ENCODE data around the gene AGTRAP. TPM values are rescaled to one million over a fixed set of nuclear protein-coding genes. Genes with fewer than 3 reads are reported as not detected.

AGTRAP gene
- total and polyA plus RNA-seq, 2 of the 4 experiments (the other 2 are of a cell fraction): 21.5 to 57.7 TPM

DNA sequence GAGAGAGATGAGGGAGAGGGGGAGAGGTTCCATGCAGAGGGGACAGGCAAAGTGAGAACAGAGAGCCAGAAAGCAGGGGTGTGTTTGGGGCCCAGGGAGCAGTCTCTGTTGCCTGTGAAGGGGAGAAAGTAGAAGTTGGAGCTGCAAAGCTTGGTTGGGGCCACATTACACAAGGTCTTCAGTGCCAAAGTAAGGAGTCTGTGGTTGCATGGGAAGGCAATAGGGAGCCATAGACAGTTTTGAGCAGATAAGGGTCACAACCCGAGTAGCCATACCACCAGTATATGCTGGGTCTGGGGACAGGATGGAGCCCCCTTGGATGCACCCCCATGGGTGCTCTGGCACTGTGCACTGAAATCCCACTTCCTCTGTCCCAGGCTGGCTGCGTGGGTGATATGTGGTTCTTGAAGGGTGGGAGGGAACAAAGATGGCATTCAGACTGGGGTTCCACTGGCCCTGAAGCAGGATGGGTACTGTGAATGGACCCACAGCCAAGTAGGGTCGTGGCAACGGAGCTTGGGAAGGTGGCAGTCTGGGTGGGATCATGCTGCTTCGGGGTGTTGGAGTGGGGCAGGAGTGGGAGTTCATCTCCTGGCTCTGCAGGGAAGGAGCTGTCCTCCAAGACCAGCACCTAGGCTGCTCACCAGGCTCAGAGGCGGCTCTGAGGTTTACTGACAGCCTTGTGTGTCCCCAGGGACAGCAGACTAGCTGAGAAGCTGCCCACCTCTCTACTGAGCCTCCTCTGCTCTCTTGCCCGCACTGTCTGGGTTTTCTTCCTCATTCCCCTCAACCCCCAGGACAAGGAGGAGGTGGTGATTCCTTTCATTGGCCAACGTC, 32.4 kb upstream of the AGTRAP start:
- Histone ChIP-seq H2AFZ (replicated peaks; ENCODE audit: low read length, poor library complexity) (no peak overlapping the region), H3K23ac (ENCODE audit: low read depth, low read length) (no peak overlapping the region), H3K9me1 (ENCODE audit: insufficient read depth, low read length) (peaks cover 4% of the 10 kb centered on the region), H3K27me3 (ENCODE audit: control insufficient read depth, insufficient read depth, low read length) (peaks cover 59% of the 10 kb centered on the region), H2BK15ac (ENCODE audit: low read depth, low read length) (no peak overlapping the region), H3K27ac (ENCODE audit: insufficient read depth, low read length) (no peak overlapping the region), H3K36me3 (ENCODE audit: control insufficient read depth, insufficient read depth, low read length) (no peaks in the 10 kb centered on the region), H4K5ac (ENCODE audit: low read depth, low read length) (no peak overlapping the region), H2AK5ac (ENCODE audit: low read depth, low read length) (no peak overlapping the region), H3K9ac (ENCODE audit: low read depth, low read length) (no peak overlapping the region), H3K79me1 (ENCODE audit: low read depth in 1 of 2, low read length in 2 of 2) (no peaks in the 10 kb centered on the region), H3K56ac (ENCODE audit: extremely low read depth, insufficient read depth, low read length) (no peak overlapping the region), H2BK5ac (ENCODE audit: low read depth, low read length, poor library complexity, severe bottlenecking) (no peak overlapping the region), H3K14ac (replicated peaks; ENCODE audit: low read depth, low read length) (no peak overlapping the region), H3K18ac (ENCODE audit: low read depth, low read length) (no peak overlapping the region), H2BK120ac (ENCODE audit: low read depth, low read length) (no peak overlapping the region), H3K4ac (ENCODE audit: low read depth, low read length) (no peak overlapping the region), H2AK9ac (replicated peaks; ENCODE audit: low read depth, low read length, poor library complexity) (no peak overlapping the region), H3K4me3 (ENCODE audit: insufficient read depth, low read depth, low read length) (no peak overlapping the region), H3K4me1 (ENCODE audit: control insufficient read depth, insufficient read depth, low read length) (no peaks in the 10 kb centered on the region; the same call in 1 of the 2 replicates), H4K8ac (ENCODE audit: low read depth in 2 of 2, low read length in 2 of 2) (no peak overlapping the region), H3K4me2 (ENCODE audit: low read depth, low read length) (no peak overlapping the region), H4K91ac (ENCODE audit: insufficient read depth, low read depth, low read length) (no peak overlapping the region), H3K9me3 (ENCODE audit: control insufficient read depth, insufficient read depth, low read length) (no peaks in the 10 kb centered on the region), H4K20me1 (ENCODE audit: insufficient read depth, low read length) (no peaks in the 10 kb centered on the region), H2BK20ac (ENCODE audit: low read depth, low read length) (no peak overlapping the region)
- no TSS peak for BruUV-seq (replicated peaks)
- dilution Hi-C loops (cut with HindIII; ENCODE audit: low sequenced_read_pairs, unreplicated experiment) (no loop called here), intact Hi-C loops (cut with micrococcal nuclease) (no loop called here), in situ Hi-C loops (cut with MboI; ENCODE audit: low sequenced_read_pairs) (no loop called here)
- DNase-seq: no peak
- CTCF ChIA-PET: no interaction called here
- POLR2A ChIA-PET (ENCODE audit: unreplicated experiment): no interaction called here
- WGBS, 2 experiments (ENCODE audit: extremely low coverage in 2 of 2, insufficient read length in 1 of 2): 71% methylated on average over 1 of the region's 8 CpGs; no CpG with 5 or more reads in 1 of the 2 experiments
- TF ChIP-seq, protein P1, sequence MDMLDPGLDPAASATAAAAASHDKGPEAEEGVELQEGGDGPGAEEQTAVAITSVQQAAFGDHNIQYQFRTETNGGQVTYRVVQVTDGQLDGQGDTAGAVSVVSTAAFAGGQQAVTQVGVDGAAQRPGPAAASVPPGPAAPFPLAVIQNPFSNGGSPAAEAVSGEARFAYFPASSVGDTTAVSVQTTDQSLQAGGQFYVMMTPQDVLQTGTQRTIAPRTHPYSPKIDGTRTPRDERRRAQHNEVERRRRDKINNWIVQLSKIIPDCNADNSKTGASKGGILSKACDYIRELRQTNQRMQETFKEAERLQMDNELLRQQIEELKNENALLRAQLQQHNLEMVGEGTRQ (IDR thresholded peaks at IDR 0.05; ENCODE audit: low read depth, low read length): no peak
- no peak for TF ChIP-seq RFX5 (IDR thresholded peaks at IDR 0.05; ENCODE audit: low read depth, low read length)
- TF ChIP-seq CHD1 (IDR thresholded peaks at IDR 0.05; ENCODE audit: low read depth, low read length): no peak
- TF ChIP-seq BHLHE40 (IDR thresholded peaks at IDR 0.05; ENCODE audit: low read depth, low read length): no peak
- no peak for TF ChIP-seq FOS (IDR thresholded peaks at IDR 0.05; ENCODE audit: low read depth, low read length)
- TF ChIP-seq, protein P2, sequence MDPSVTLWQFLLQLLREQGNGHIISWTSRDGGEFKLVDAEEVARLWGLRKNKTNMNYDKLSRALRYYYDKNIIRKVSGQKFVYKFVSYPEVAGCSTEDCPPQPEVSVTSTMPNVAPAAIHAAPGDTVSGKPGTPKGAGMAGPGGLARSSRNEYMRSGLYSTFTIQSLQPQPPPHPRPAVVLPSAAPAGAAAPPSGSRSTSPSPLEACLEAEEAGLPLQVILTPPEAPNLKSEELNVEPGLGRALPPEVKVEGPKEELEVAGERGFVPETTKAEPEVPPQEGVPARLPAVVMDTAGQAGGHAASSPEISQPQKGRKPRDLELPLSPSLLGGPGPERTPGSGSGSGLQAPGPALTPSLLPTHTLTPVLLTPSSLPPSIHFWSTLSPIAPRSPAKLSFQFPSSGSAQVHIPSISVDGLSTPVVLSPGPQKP (IDR thresholded peaks at IDR 0.05; ENCODE audit: borderline replicate concordance, low read depth, low read length): no peak
- no peak for TF ChIP-seq MAZ (IDR thresholded peaks at IDR 0.05; ENCODE audit: borderline replicate concordance, low read depth, low read length)
- no peak for TF ChIP-seq MXI1 (IDR thresholded peaks at IDR 0.05; ENCODE audit: borderline replicate concordance, low read depth, low read length)
- TF ChIP-seq NFE2L2 (IDR thresholded peaks at IDR 0.05; ENCODE audit: low read depth, low read length): no peak
- no peak for TF ChIP-seq MAFK (IDR thresholded peaks at IDR 0.05; ENCODE audit: low read depth, low read length)
- TF ChIP-seq, protein P3, sequence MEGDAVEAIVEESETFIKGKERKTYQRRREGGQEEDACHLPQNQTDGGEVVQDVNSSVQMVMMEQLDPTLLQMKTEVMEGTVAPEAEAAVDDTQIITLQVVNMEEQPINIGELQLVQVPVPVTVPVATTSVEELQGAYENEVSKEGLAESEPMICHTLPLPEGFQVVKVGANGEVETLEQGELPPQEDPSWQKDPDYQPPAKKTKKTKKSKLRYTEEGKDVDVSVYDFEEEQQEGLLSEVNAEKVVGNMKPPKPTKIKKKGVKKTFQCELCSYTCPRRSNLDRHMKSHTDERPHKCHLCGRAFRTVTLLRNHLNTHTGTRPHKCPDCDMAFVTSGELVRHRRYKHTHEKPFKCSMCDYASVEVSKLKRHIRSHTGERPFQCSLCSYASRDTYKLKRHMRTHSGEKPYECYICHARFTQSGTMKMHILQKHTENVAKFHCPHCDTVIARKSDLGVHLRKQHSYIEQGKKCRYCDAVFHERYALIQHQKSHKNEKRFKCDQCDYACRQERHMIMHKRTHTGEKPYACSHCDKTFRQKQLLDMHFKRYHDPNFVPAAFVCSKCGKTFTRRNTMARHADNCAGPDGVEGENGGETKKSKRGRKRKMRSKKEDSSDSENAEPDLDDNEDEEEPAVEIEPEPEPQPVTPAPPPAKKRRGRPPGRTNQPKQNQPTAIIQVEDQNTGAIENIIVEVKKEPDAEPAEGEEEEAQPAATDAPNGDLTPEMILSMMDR (conservative IDR thresholded peaks at IDR 0.05; ENCODE audit: low read depth, low read length): no peak
- TF ChIP-seq RAD21 (IDR thresholded peaks at IDR 0.05; ENCODE audit: low read length): no peak
- no peak for TF ChIP-seq CEBPB (IDR thresholded peaks at IDR 0.05; ENCODE audit: low read depth, low read length)
- no peak; the same call in 1 of the 2 replicates for ATAC-seq (ENCODE audit: low read depth)

Data from IMR-90 (cell line).